HG03066 (cell line): ENCODE results near the gene KRT31.
"Not testable (repeated sequence)": the region's sequence is repeated elsewhere in the genome, so short reads cannot be mapped to it uniquely, and the experiment has no call there.

Source experiments
- ATAC-seq: cut with Tn5 transposase; IDR thresholded peaks from one replicate; pipeline ENCODE4 v1.9.1; 2021; ENCODE audit warnings: low read depth; ENCODE audit not compliant: unreplicated experiment

KRT31 gene

DNA sequence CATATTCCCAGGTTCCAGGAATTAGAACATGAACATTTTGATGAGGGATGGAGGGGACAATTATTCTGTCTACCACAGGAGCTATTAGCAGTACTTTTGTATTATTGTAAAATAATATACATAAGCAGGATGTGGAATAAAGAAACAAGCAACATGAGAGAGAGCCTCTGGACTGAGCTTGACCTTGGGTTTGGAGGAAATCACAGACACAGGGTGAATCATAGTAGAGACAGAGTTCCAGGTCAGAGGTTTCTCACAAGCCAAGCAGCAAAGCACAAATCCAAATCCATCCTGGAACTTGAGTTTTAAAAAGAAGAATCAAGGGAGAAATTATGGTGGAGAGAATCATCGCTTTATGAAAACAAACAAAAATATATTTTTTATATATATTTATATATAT is 5.1 kb downstream of the KRT31 start:
- ATAC-seq = no peak

DNA sequence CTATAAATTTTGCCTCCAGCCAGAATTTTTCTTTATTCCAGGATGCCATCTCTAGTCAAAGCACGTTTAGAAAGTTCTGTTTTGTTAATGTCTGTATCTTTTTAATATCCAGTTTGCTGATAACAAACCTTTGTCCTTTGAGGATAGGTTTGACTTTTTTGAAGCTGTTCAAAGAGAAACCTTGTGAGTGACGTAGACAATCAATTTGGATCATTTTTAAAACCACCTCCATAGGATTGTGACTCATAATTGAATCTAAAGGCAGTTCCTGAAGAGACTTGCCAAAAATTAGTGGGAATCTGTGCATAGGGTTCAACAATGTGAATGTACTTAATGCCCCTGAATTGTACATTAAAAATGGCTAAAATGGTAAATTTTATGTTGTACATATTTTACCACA is 5.9 kb downstream of the KRT31 start:
- ATAC-seq = no peak

DNA sequence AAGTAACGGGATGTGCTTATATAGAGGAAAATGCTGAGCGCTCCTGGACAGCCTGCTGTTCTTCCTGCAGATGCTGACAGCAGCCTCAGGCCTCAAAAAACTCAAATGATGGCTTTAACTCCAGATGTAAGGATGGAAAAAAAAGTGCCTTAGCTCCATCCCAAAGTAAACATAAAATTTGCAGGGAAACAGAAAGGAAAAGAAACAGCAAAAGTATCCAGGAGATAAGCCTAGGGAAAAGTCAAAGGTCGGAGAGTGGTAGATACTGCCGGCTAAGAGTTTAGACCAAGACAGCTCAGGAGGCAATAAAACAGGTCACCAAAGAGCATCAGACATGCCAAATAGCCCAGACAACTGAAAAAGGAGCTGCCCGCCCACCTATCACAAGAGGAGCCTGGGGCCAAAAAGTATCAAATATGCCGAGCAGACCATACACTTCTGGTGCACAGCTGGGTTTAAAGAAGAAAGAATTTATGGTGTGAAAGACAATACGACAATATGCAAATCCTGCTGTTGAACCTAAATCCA is 6.9 kb downstream of the KRT31 start:
- ATAC-seq = no peak

DNA sequence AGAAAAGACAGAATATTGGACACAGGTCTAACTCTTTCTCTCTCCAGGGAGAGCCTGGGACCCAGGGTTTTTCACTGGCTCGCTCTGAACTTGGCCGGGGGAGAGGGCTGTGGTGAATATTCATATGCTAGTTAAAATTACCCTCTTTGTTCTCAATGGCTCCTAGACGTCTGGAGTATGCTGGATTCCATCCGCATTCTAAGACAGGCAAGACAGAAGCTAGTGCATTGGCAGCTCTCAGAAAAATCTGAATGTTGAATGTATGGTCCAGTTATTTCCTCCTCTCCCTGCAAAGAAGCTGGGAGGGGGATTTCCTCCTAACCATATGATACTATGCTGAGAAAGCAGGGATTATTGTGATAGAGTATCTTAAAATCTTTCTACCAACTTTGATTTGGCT is 9.7 kb downstream of the KRT31 start:
- no peak for ATAC-seq

DNA sequence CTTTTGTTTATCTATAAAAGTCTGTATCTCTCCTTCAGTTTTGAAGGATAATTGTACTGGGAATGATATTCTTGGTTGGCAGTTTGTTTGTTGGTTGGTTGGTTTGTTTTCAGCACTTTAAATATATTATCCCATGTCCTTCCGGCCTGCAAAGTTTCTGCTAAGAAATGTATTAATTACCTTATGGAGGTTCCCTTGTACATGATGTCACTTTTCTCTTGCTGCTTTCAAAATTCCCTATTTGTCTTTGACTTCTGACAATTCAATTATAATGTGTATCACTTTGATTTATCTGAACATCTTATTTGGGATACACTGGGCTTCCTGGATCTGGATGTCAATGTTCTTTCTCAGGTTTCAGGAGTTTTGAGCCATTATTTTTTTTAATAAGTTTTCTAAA is 11.2 kb downstream of the KRT31 start:
- no peak for ATAC-seq

DNA sequence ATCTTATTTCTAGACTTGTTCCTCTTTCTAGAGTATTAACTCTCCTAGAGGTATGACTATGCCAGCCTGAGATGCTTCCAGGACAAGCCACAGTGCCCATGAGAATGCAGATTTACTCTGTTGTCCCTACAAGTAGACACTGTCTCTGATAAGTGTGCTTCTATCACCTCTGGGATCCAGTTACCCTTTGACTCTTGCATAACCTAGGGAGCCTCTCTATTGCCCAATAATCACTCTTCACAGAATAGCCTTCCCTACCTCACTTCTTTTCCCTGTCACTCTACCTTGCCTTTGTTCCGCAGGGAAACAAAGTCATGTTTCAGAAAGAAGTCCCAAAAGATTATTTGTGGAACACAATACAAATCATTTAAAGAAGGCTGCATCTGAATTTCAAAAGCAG is 13.7 kb downstream of the KRT31 start:
- no peak for ATAC-seq

DNA sequence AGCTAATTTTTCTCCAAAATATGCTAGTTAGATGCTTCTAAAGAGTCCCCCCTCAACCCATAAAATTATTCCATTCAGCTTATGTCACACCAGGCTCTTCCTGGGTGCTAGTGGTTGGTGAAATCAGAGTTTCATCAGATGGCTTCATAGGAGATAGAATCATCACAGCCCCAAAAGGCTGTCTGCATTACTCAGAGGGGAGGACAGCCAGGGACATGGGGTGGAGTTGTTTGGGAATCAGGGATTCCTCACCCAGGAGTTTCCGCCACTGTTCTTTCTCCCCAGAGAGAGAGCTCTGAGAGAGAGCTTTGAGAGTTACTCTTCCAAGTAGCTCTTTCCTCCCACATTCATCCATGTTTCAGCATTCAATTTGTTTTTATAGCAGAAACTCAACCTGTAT is 15.0 kb downstream of the KRT31 start:
- ATAC-seq = no peak

DNA sequence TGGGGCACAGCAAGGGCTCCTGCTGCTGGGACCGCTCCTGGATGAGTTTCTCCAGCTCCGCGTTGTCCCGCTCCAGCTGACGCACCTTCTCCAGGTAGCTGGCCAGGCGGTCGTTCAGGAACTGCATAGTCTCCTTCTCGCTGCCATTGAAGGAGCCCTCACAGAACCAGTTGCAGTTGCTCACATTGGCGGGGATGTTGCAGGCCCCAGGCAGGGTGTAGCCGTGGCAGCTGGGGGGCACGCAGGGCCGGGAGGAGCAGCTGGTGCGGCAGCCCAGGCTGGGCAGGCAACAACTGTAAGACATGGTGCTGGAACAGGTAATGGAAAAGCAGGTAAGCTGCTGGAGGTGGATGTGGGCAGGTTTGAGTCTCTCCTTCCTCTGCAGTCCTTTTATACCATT is 15.5 kb downstream of the KRT31 start, which contains the start of gene KRT34:
KRT34 (minus strand) TSS at position 364 of the 400 bp plus-strand sequence; CDS start at position 304, 60 bp downstream.
- not testable (repeated sequence) for ATAC-seq

DNA sequence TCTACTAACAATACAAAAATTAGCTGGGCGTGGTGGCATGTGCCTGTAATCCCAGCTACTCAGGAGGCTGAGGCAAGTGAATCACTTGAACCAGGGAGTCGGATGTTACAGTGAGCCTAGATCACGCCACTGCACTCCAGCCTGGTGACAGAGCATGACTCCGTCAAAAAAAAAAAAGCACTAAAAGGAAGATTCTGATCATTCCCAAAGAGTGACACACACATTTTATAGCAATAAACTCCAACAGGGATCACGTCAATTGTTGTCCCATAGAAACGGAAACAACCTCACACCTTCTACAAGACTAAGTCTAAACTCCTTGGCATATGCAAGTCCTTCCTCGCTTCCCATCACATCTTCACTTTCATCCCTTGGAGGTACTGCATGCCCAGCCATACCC is 17.3 kb downstream of the KRT31 start:
- not testable (repeated sequence) for ATAC-seq

DNA sequence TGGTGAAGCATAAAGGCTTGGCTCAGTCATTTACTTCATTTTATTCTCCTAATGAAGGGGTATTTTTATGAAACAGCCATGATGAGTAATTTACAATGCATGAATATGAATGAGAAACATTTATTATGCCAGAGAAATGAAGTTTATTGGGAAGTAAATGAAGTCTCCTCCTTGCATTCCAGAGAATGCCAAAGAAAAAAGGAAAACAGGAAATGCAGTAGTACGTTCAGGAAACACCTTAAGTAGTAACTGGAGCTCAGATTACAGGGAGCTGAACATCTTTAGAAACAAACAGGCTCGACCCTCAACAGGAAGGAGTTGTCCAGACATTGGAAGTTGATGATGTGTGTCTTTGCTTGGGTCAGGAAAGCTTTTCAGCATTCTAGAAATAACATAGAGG is 19.9 kb downstream of the KRT31 start:
- no peak for ATAC-seq

DNA sequence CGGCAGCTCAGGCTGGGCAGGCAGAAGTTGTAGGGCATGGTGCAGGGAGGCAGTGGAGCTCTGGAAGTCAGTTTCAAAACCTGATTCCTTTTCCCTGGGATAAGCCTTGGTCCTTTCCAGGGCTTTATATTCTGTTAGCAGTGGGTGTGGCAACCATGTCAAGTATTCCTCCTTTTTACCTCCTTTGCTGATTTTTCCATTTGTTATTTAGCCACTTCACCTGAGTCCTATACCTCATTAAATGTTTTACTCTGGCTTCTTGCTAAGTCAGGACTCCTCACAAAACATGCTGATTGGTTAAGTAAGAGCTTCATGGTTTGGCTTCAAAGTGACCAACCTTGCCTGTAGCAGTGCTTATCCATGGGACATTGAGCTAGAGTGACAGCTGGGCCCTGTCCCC is 27.7 kb downstream of the KRT31 start, which contains the start of gene KRT33B:
KRT33B (minus strand) TSS at position 101 of the 400 bp plus-strand sequence; CDS start at position 38, 63 bp downstream.
- no peak for ATAC-seq

DNA sequence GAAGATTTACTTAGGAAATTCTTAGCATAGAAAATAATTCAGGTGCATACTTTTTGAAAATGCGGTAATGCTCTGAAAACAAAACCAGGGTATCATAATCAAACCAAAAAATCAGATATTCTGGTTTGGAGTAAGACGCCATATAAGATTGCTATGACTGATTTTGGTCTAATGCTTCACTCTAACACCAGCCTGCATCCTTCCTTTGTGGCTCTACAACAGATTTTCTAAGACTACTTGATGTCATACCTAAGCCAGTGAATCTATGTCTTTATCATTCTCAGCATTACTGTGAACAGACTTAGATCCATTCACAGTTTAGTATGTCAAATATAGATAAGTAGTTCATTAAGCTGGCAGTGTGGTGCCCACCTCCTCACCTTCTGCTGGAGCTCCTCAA is 28.4 kb downstream of the KRT31 start:
- ATAC-seq = no peak

DNA sequence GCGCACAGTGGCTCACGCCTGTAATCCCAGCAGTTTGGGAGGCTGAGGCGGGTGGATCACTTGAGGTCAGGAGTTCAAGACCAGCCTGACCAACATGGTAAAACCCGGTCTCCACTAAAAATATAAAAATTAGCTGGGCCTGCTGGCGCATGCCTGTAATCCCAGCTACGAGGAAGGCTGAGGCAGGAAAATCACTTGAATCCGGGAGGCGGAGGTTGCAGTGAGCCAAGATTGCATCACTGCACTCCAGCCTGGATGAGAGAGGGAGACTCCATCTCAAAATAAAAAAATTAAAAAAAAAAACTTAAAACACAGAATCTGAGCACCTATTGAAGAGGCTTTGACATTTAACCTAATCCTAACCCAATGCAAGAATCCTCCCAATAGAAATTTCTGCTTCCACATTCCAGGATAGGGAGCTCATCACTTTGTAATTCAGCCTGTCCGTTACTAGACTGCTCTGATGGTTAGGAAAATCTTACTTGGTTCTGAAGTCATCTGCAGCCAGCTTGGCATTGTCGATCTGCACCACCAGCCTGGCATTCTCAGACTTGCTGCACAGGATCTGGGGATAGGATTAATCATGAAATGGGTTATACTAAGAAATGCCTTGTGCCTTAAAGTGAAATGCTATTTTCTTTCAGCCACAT is 29.9 kb downstream of the KRT31 start:
- no peak for ATAC-seq

DNA sequence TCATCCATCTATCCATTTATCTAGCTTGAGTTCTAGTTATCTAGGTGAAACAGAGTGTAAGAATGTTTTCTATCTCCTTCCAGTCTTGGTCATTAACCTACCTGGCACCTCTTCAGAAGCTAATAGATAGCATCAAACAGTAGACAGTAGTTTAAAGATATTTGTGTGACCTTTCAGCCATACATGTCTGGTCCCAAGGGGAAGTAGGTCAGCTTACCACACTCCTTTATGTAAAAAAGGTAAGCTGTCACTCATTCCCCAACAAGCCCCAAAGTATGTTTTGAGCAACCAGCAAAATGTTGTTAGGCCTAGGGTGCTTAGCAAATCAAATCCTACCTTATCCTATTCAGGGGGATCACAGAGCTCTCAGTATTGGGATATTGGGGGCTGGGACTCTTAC is 31.3 kb downstream of the KRT31 start:
- ATAC-seq = no peak

DNA sequence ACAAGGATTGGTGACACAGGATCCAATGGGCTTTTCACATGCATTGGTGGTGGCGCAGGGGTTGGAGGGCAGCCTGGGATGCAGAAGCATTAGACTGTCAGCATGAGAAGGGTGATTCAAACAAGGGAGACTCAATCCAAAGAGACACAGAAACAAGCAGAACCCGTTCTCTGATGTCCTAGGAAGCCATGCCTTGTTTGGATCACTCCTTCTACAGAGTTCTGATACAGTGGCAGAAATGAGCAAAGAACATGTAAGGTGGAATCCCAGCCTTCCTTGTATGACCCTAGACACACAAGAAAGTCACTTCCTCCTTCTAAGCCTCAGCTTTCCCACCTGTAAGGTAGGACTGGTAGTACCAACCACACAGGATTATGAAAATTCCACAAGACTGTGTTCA is 33.5 kb downstream of the KRT31 start:
- ATAC-seq = no peak

DNA sequence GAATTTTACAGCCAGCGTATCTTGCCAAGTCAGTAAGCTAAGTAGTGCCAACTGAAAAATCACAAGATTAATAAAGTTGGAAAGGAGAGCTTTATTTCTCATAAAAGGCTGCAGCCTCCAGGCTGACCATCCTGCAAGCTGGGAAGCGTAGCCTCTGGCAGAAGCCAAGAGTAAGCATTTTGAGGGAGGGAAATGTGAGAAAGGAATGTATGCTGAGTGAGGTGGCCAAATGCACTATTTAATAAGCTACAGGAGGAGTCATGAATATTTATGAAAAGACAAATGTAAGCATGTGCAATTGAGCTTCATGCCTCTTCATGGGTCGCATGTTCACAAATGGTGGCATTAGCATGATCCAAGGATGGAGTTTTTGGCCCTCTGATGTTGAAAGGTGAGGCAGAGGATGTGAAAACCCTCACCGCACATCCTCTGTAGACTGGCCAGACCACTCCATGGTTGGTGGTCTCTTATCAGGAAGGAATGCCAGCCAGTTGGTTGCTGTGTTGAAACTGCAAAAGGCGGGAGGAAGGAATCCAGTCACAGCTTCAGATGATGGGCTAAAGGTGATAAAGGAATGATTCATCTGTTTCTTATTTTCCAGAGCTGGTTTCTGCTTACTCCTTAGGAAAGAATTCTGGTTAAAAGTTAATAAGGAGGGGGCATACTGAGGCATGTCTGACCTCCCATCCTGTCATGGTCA is 37.0 kb downstream of the KRT31 start:
- no peak for ATAC-seq

DNA sequence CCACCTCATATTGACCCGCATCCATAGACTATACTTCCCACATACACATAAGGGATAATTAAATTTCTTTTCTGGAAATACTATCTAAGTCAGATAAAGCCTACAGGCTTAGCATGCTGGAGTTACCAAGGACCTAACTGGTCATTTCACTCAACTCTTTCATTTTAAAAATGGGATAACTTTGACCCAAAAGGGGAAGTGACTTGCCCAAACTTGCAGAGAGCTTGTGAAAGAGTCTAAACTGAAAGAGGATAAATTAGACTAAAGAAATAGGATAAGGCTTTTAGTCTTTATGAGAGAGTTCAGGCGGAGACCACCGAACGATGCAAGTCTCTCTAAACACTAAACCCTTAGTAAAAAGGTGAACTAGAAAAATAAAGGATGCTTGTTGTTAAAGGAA is 42.9 kb downstream of the KRT31 start:
- ATAC-seq = no peak

DNA sequence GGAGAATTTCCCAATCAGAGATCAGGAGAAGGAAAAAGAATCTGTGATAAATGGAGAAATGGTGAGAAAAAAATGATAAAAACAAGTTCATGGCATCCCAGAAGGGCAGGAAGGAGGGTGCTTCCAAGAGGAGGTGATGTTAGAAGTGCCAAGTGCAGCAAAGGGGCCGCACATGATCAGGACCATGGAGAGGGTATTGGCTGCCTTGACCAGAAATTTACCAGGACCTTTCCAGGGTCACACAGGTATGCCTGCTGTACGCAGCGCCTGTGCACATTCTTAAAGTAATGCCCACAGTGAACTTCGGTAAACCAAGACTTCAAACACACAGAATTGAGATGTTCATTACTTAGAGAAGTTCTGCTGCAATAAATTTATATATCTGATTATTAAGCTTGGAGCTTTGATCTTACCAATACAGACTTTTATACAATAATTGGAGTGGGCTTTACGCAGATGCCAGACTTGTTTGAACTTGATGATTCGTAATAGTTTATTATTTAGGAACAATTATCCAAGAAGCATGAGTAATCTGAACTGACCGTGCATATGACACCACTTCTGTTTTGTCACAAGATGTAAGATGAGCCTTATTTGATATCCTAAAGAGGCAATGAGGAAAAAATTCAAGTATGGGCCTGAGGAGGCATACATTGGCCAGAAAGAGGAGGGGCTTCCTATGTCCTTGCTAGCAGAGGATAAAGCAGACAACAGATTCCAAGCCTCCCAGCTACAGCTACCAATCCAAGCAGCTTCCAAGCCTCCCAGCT is 44.6 kb downstream of the KRT31 start:
- ATAC-seq = no peak

DNA sequence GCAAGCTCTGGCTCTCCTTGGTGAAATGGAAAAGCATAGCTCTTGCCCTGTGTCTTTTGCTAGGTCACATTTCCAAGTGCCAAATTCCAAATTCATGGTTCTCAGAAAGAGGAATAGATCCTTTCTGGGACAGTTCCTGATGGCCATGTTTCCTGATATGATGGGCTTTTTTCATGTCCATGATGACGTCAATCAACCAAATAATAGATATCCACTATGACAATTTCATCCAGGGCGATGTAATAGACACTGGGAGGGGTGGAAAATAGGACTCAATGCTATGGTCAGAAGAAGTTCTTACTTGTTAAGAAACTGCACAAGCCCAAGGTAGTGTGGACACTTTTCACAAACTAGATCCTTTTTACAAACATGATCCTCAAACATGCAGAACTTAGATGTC is 46.2 kb downstream of the KRT31 start:
- ATAC-seq = no peak

DNA sequence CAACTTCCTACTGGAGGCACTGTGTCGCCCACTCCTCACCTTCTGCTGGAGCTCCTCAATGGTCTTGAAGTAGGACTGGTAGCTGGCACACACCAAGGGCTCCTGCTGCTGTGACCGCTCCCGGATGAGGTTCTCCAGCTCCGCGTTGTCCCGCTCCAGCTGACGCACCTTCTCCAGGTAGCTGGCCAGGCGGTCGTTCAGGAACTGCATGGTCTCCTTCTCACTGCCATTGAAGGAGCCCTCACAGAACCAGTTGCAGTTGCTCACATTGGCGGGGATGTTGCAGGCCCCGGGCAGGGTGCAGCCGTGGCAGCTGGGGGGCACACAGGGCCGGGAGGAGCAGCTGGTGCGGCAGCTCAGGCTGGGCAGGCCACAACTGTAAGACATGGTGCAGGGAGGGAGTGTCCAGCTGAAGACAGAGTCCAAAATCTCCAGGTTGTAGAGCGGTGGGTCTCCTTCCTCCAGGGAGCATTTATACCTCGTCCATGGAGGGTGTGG is 47.0 kb downstream of the KRT31 start, which contains the start of gene KRT33A:
KRT33A (minus strand) TSS at position 448 of the 498 bp plus-strand sequence; CDS start at position 387, 61 bp downstream.
- ATAC-seq = not testable (repeated sequence)
